ENCODE results near the gene TSTD2.
A peak's percentile ranks its signal among the peaks of the same experiment; 100 is the strongest.

Gene TSTD2

DNA sequence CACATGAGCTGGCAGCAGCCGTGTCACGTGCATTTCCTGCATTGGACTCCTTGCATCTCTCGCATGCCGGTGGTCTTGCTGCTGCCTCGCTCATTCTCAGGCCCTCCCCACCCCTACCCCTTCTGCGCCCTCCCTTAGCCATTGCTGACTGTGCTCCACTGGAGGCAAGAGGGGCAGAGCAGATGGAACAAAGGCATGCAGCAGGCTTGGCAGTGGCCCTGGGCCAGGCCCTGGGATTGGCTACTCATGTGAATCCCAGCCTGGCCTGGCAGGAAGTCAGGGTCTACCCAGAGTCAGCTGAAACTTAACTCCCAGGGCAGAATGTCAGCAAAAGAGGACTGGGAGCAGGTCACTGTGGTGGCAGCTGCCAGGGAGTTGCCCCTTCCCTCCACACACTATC, 62.3 kb downstream of the TSTD2 start:
- Histone ChIP-seq H3K36me3 (ENCODE audit: control insufficient read depth, insufficient read depth, low read length) (no peaks in the 10 kb centered on the region), H3K4me1 (peaks cover 12% of the 10 kb centered on the region), H3K4me2 (ENCODE audit: low read length) (no peak overlapping the region), H3K27me3 (ENCODE audit: control insufficient read depth, insufficient read depth, low read length) (no peaks in the 10 kb centered on the region), H3K79me2 (no peaks in the 10 kb centered on the region), H2AFZ (peak overlapping the region; percentile 42), H3K9me3 (ENCODE audit: control insufficient read depth, low read length) (no peaks in the 10 kb centered on the region), H3K4me3 (ENCODE audit: low read depth, low read length) (no peak overlapping the region), H3K9ac (no peak overlapping the region), H3K27ac (peak overlapping the region; percentile 29)
- TF ChIP-seq, protein P1, sequence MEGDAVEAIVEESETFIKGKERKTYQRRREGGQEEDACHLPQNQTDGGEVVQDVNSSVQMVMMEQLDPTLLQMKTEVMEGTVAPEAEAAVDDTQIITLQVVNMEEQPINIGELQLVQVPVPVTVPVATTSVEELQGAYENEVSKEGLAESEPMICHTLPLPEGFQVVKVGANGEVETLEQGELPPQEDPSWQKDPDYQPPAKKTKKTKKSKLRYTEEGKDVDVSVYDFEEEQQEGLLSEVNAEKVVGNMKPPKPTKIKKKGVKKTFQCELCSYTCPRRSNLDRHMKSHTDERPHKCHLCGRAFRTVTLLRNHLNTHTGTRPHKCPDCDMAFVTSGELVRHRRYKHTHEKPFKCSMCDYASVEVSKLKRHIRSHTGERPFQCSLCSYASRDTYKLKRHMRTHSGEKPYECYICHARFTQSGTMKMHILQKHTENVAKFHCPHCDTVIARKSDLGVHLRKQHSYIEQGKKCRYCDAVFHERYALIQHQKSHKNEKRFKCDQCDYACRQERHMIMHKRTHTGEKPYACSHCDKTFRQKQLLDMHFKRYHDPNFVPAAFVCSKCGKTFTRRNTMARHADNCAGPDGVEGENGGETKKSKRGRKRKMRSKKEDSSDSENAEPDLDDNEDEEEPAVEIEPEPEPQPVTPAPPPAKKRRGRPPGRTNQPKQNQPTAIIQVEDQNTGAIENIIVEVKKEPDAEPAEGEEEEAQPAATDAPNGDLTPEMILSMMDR (IDR thresholded peaks at IDR 0.05): no peak

DNA sequence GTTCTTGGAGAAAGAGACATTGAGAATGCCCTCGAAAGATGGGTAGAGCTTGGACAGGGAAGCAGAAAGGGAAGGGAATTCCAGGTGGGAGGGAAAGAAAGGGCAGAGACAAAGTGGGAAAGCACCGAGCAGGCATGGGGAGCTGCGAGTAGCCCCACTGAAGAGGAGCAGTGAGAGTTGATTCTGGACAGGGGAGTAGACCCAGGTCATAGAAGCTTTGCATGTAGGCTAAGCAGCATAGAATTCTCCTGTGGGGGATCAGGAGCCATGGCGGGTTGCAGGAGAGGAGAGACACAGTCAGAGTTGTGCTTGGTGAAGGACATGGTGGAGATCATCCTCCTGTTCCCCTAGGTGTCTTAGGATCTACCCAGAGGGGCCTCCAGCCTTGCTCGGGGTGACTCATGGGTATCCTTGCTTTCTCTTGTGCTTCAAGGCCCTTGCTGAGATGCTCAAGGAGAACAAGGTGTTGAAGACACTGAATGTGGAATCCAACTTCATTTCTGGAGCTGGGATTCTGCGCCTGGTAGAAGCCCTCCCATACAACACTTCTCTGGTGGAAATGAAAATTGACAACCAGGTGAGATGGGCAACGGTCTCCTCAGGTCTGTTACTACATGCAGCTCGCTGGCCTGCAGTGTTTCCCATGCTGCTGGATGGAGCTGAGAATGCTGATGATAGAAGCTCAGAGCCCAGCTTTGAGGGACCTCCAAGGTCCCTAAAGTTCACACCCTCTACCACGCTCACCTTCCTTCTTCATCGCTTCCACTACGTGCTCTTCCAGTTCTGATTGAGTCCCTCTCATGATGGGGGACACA, 64.5 kb downstream of the TSTD2 start:
- Histone ChIP-seq H3K79me2 (no peaks in the 10 kb centered on the region), H3K4me1 (peaks cover 24% of the 10 kb centered on the region), H2AFZ (no peak overlapping the region), H3K27me3 (ENCODE audit: control insufficient read depth, insufficient read depth, low read length) (no peaks in the 10 kb centered on the region), H3K9me3 (ENCODE audit: control insufficient read depth, low read length) (no peaks in the 10 kb centered on the region), H3K4me3 (ENCODE audit: low read depth, low read length) (no peak overlapping the region), H3K9ac (no peak overlapping the region), H3K36me3 (ENCODE audit: control insufficient read depth, insufficient read depth, low read length) (no peaks in the 10 kb centered on the region), H3K4me2 (ENCODE audit: low read length) (no peak overlapping the region), H3K27ac (no peak overlapping the region)
- TF ChIP-seq, protein P1 (IDR thresholded peaks at IDR 0.05): no peak

DNA sequence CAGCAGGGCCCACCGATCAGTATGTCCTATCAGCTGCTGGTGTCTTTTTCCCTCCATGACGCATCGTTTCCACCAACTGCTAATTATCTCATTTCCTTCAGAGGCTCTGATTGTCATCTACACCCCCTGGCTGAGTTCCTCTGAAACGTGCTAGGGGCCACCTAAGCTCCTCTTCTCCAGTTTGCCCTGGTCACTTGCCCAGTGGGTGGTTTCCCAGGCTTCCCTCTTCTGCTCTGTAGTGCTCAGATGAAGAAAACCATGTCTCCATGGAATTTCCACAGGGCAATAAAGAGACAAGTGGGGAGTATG, 65.3 kb downstream of the TSTD2 start:
- no peaks in the 10 kb centered on the region for H3K27me3 ChIP-seq (ENCODE audit: control insufficient read depth, insufficient read depth, low read length)
- H3K36me3 ChIP-seq (ENCODE audit: control insufficient read depth, insufficient read depth, low read length): no peaks in the 10 kb centered on the region
- no peaks in the 10 kb centered on the region for H3K9me3 ChIP-seq (ENCODE audit: control insufficient read depth, low read length)
- no peak overlapping the region for H3K27ac ChIP-seq
- TF ChIP-seq, protein P1 (IDR thresholded peaks at IDR 0.05): no peak
- no peak overlapping the region for H3K9ac ChIP-seq
- H3K4me1 ChIP-seq: peaks cover 24% of the 10 kb centered on the region
- no peak overlapping the region for H3K4me2 ChIP-seq (ENCODE audit: low read length)
- H2AFZ ChIP-seq: peak overlapping the region; percentile 63
- no peaks in the 10 kb centered on the region for H3K79me2 ChIP-seq
- H3K4me3 ChIP-seq (ENCODE audit: low read depth, low read length): no peak overlapping the region

DNA sequence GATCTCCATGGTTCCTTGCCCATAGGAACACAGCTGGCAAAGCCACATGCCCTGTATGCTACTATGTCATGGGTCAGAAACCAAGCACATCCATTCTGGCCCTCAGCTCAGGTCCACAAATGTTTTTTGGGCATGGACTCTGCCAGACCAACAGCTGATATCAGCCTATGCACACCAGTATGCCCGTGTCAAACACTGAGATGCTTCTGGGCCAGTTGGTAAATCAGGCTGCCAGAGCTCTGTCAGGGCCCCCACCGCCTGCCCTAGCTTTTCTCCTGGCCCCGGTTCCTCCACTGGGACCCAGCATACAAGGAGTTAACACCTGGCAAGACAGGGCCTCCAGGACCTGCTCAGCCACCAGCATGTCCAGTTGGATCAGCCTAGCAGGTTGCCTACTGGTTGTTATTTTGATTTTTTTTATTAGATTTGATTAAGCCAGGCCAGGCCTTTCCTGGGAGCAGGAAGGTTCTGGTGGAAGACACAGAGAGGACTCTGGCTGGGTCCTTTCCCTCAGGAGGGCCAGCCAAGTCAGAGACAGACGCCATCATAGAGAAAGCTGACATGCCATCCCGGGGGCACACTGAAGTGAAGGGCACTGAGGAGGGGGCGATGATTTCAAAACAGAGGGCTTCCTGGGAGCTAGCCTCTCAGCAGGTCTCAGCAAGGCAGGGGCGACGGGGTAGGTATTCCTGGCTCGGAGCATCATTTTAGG, 65.8 kb downstream of the TSTD2 start:
- no peak overlapping the region for H3K4me3 ChIP-seq (ENCODE audit: low read depth, low read length)
- TF ChIP-seq, protein P1 (IDR thresholded peaks at IDR 0.05): no peak
- H3K27ac ChIP-seq: no peak overlapping the region
- H3K79me2 ChIP-seq: no peaks in the 10 kb centered on the region
- H3K4me2 ChIP-seq (ENCODE audit: low read length): no peak overlapping the region
- H3K4me1 ChIP-seq: peaks cover 24% of the 10 kb centered on the region
- no peaks in the 10 kb centered on the region for H3K36me3 ChIP-seq (ENCODE audit: control insufficient read depth, insufficient read depth, low read length)
- H3K27me3 ChIP-seq (ENCODE audit: control insufficient read depth, insufficient read depth, low read length): no peaks in the 10 kb centered on the region
- no peaks in the 10 kb centered on the region for H3K9me3 ChIP-seq (ENCODE audit: control insufficient read depth, low read length)
- no peak overlapping the region for H3K9ac ChIP-seq
- H2AFZ ChIP-seq: peak overlapping the region; percentile 63

All from parathyroid adenoma (tissue), 2 donors.